Neural cell (in vitro differentiated cells): ENCODE measurements around the gene PARD6G. TPM values are rescaled to one million over a fixed set of nuclear protein-coding genes. Genes with fewer than 3 reads are reported as not detected.

Experiments used
- H2AFZ ChIP-seq: fragments of 200-600, 300-800 bp; sonication (generic), shearing (Covaris generic); 2 replicates; pipeline ENCODE4 v1.6.0; 2014; ENCODE audit warnings: low read depth, mild to moderate bottlenecking, antibody characterized with exemption, low read length, moderate library complexity
- H3F3A ChIP-seq: fragments of 200-600 bp; shearing (Covaris generic); 2 replicates; pipeline ENCODE4 v1.6.1; 2016; ENCODE audit warnings: mild to moderate bottlenecking, moderate library complexity, mixed read lengths, antibody characterized with exemption, low read length; ENCODE audit not compliant: insufficient read depth, poor library complexity, severe bottlenecking
- H3K27ac ChIP-seq: fragments of 200-600, 300-800 bp; sonication (generic), shearing (Covaris generic); 2 replicates; pipeline ENCODE4 v1.5.1; 2014; ENCODE audit warnings: mild to moderate bottlenecking, low read length, moderate library complexity
- H3K27me3 ChIP-seq: fragments of 300-800, 200-600 bp; sonication (generic), shearing (Covaris generic); 2 replicates; pipeline ENCODE4 v1.6.0; 2014; ENCODE audit warnings: mild to moderate bottlenecking, low read depth, low read length, moderate library complexity; ENCODE audit not compliant: insufficient read depth
- H3K36me3 ChIP-seq: fragments of 300-800, 200-600 bp; sonication (generic), shearing (Covaris generic); 2 replicates; pipeline ENCODE4 v1.5.1; 2014; ENCODE audit warnings: mild to moderate bottlenecking, antibody characterized with exemption, low read length, moderate library complexity; ENCODE audit not compliant: insufficient read depth
- H3K4me2 ChIP-seq: fragments of 300-800, 200-600 bp; sonication (generic), shearing (Covaris generic); 2 replicates; pipeline ENCODE4 v1.6.0; 2014; ENCODE audit warnings: mild to moderate bottlenecking, low read length
- H3K4me3 ChIP-seq: fragments of 300-800, 200-600 bp; sonication (generic), shearing (Covaris generic); 2 replicates; pipeline ENCODE4 v1.5.1; 2014; ENCODE audit warnings: mild to moderate bottlenecking, low read length, moderate library complexity
- H3K79me2 ChIP-seq: fragments of 200-600 bp; shearing (Covaris generic); replicated peaks from 2 replicates; pipeline ENCODE4 v1.6.0; 2014; ENCODE audit warnings: mild to moderate bottlenecking, low read length, moderate library complexity; ENCODE audit not compliant: insufficient read depth
- H3K9ac ChIP-seq: fragments of 300-800, 200-600 bp; sonication (generic), shearing (Covaris generic); 2 replicates; pipeline ENCODE4 v1.6.1; 2016; ENCODE audit warnings: mild to moderate bottlenecking, low read length, mixed read lengths
- H3K9me2 ChIP-seq: fragments of 200-600 bp; shearing (Covaris generic); 2 replicates; pipeline ENCODE4 v1.6.1; 2016; ENCODE audit warnings: mild to moderate bottlenecking, low read length, mixed read lengths; ENCODE audit not compliant: insufficient read depth
- H3K9me3 ChIP-seq: fragments of 200-600, 300-800 bp; sonication (generic), shearing (Covaris generic); 2 replicates; pipeline ENCODE4 v1.6.1; 2016; ENCODE audit warnings: mild to moderate bottlenecking, mixed run types, low read length, moderate library complexity, mixed read lengths
- H4K20me1 ChIP-seq: fragments of 200-600 bp; shearing (Covaris generic); 2 replicates; pipeline ENCODE4 v1.6.1; 2016; ENCODE audit warnings: mild to moderate bottlenecking, mixed run types; ENCODE audit not compliant: insufficient read depth
- EP300 ChIP-seq: fragments of 450-650 bp; conservative IDR thresholded peaks from 2 replicates; pipeline ENCODE4 v1.6.1; 2014; ENCODE audit warnings: antibody characterized with exemption, mild to moderate bottlenecking, moderate library complexity; ENCODE audit not compliant: poor library complexity, severe bottlenecking
- EZH2 ChIP-seq: fragments of 200-600, 300-800 bp; shearing (Covaris generic), sonication (generic); IDR thresholded peaks from 2 replicates; pipeline ENCODE4 v1.6.1; 2014; ENCODE audit warnings: antibody characterized with exemption, low read length, borderline replicate concordance, mild to moderate bottlenecking; ENCODE audit not compliant: insufficient read depth, poor library complexity, severe bottlenecking
- MXI1 ChIP-seq: fragments of 450-650 bp; conservative IDR thresholded peaks from 2 replicates; pipeline ENCODE4 v1.6.1; 2014; ENCODE audit warnings: antibody characterized with exemption, mild to moderate bottlenecking; ENCODE audit not compliant: poor library complexity, severe bottlenecking
- POLR2AphosphoS5 ChIP-seq: IDR thresholded peaks from 2 replicates; pipeline ENCODE4 v1.6.1; 2012
- RAD21 ChIP-seq: fragments of 450-650 bp; conservative IDR thresholded peaks from 2 replicates; pipeline ENCODE4 v1.6.1; 2014; ENCODE audit warnings: antibody characterized with exemption, mild to moderate bottlenecking, moderate library complexity
- SMC3 ChIP-seq: fragments of 450-650 bp; conservative IDR thresholded peaks from 2 replicates; pipeline ENCODE4 v1.6.1; 2014; ENCODE audit warnings: antibody characterized with exemption, mild to moderate bottlenecking, moderate library complexity; ENCODE audit not compliant: poor library complexity
- TAF1 ChIP-seq: IDR thresholded peaks from 2 replicates; pipeline ENCODE4 v1.6.1; 2012; ENCODE audit warnings: low read depth
- polyA plus RNA-seq: library from polyadenylated mRNA; depleted of rRNA; stranded (reverse); fragments of >200 nt; gene quantifications from 2 replicates; pipeline ENCODE4 v1.2.3, GENCODE V29; 2014
- TF ChIP-seq, protein P1 (sequence below): IDR thresholded peaks from 2 replicates; pipeline ENCODE4 v1.6.1; 2012; ENCODE audit warnings: borderline replicate concordance
- TF ChIP-seq, protein P2 (sequence below): fragments of 450-650 bp; IDR thresholded peaks from 2 replicates; pipeline ENCODE4 v1.5.1; 2014; ENCODE audit warnings: antibody characterized with exemption, mild to moderate bottlenecking, moderate library complexity; ENCODE audit not compliant: poor library complexity, severe bottlenecking

Gene PARD6G
- polyA plus RNA-seq, 1 donor from 2014 or later = 9.3 TPM

GRCh38 chr18:80135136-80135535 is 112.2 kb downstream of the PARD6G start:
- Histone ChIP-seq H3K9me3 (no peaks in the 10 kb centered on the region), H4K20me1 (no peaks in the 10 kb centered on the region), H2AFZ (no peak overlapping the region), H3K36me3 (peaks cover 6% of the 10 kb centered on the region), H3K9me2 (no peaks in the 10 kb centered on the region), H3K27ac (no peak overlapping the region), H3F3A (no peaks in the 10 kb centered on the region), H3K79me2 (peaks cover 3% of the 10 kb centered on the region), H3K4me2 (no peak overlapping the region), H3K27me3 (no peaks in the 10 kb centered on the region), H3K9ac (no peak overlapping the region), H3K4me3 (no peak overlapping the region)
- TF ChIP-seq MXI1 (no peak), EZH2 (no peak), EP300 (no peak)
- TF ChIP-seq, protein P1, sequence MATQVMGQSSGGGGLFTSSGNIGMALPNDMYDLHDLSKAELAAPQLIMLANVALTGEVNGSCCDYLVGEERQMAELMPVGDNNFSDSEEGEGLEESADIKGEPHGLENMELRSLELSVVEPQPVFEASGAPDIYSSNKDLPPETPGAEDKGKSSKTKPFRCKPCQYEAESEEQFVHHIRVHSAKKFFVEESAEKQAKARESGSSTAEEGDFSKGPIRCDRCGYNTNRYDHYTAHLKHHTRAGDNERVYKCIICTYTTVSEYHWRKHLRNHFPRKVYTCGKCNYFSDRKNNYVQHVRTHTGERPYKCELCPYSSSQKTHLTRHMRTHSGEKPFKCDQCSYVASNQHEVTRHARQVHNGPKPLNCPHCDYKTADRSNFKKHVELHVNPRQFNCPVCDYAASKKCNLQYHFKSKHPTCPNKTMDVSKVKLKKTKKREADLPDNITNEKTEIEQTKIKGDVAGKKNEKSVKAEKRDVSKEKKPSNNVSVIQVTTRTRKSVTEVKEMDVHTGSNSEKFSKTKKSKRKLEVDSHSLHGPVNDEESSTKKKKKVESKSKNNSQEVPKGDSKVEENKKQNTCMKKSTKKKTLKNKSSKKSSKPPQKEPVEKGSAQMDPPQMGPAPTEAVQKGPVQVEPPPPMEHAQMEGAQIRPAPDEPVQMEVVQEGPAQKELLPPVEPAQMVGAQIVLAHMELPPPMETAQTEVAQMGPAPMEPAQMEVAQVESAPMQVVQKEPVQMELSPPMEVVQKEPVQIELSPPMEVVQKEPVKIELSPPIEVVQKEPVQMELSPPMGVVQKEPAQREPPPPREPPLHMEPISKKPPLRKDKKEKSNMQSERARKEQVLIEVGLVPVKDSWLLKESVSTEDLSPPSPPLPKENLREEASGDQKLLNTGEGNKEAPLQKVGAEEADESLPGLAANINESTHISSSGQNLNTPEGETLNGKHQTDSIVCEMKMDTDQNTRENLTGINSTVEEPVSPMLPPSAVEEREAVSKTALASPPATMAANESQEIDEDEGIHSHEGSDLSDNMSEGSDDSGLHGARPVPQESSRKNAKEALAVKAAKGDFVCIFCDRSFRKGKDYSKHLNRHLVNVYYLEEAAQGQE = no peak

DNA sequence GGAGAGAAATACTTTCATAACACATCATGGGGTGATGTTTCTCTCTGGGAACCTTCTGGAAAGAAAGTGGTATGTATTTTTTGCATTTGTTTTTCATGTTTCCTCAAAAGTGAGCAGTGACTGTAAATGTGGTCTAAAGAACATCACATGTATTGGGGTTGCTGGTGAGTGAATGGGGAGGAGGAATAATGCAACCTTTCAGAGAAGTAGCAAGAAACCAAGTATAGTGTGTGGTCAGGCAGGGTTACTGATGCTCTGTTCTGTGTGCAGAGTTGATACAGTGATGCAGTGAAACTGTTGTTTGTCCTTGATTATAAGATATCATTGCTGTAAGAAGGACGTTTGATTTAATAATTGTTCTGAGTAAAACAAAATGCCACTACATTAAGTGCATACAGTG is 114.2 kb downstream of the PARD6G start:
- no peak overlapping the region for H3K4me3 ChIP-seq
- no peaks in the 10 kb centered on the region for H3F3A ChIP-seq
- TF ChIP-seq POLR2AphosphoS5 (no peak), EZH2 (no peak), TAF1 (no peak), EP300 (no peak), MXI1 (no peak), RAD21 (no peak), SMC3 (no peak)
- TF ChIP-seq, protein P1 = no peak
- TF ChIP-seq, protein P2, sequence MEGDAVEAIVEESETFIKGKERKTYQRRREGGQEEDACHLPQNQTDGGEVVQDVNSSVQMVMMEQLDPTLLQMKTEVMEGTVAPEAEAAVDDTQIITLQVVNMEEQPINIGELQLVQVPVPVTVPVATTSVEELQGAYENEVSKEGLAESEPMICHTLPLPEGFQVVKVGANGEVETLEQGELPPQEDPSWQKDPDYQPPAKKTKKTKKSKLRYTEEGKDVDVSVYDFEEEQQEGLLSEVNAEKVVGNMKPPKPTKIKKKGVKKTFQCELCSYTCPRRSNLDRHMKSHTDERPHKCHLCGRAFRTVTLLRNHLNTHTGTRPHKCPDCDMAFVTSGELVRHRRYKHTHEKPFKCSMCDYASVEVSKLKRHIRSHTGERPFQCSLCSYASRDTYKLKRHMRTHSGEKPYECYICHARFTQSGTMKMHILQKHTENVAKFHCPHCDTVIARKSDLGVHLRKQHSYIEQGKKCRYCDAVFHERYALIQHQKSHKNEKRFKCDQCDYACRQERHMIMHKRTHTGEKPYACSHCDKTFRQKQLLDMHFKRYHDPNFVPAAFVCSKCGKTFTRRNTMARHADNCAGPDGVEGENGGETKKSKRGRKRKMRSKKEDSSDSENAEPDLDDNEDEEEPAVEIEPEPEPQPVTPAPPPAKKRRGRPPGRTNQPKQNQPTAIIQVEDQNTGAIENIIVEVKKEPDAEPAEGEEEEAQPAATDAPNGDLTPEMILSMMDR = no peak
- peaks cover 6% of the 10 kb centered on the region for H3K36me3 ChIP-seq
- no peaks in the 10 kb centered on the region for H3K9me3 ChIP-seq
- no peak overlapping the region for H2AFZ ChIP-seq
- no peak overlapping the region for H3K4me2 ChIP-seq
- H4K20me1 ChIP-seq = no peaks in the 10 kb centered on the region
- H3K9me2 ChIP-seq = no peaks in the 10 kb centered on the region
- no peaks in the 10 kb centered on the region for H3K27me3 ChIP-seq
- H3K27ac ChIP-seq = no peak overlapping the region
- no peak overlapping the region for H3K9ac ChIP-seq
- H3K79me2 ChIP-seq = peaks cover 18% of the 10 kb centered on the region
